ENCODE measurements around the gene TSR1.

DNA sequence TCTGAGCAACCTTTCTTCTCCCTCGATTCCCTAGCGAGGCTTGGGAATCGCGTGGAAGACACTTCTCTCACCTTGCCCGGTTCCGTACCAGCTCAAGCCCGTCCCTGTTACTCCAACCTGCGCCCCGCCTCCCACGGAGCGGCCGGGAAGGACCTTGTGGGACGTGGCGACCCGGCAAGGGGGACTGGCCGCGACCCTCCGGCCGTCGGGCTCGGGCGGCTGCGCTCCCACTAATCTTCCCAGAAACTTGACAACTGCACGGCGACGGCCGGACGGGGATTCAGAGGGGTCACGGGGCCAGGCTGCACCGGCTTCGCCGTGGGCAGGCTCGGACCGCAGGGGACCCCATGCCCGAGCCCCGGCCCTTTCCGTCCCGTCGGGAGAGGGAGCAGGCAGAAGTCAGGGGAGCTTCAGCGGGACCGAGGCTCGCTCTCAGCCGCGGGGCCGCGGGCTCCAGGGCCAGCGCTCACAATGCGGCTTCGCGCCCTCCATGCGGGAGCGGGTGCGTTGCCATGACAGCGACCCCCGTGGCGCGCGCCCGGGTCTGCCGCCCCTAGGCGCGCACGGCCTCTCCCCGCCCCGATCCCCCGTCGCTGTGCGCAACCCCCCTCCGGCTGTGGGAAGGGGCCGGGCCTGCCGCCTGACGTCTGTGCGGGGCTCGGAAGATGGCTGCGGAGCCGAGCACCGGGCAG, 741 bp upstream of the TSR1 start, which contains the start of gene SGSM2:
- no peak for TF ChIP-seq ZNF408 (CRISPR knock-in tag; IDR thresholded peaks at IDR 0.05; ENCODE audit: low read depth)
- TF ChIP-seq, protein P1, sequence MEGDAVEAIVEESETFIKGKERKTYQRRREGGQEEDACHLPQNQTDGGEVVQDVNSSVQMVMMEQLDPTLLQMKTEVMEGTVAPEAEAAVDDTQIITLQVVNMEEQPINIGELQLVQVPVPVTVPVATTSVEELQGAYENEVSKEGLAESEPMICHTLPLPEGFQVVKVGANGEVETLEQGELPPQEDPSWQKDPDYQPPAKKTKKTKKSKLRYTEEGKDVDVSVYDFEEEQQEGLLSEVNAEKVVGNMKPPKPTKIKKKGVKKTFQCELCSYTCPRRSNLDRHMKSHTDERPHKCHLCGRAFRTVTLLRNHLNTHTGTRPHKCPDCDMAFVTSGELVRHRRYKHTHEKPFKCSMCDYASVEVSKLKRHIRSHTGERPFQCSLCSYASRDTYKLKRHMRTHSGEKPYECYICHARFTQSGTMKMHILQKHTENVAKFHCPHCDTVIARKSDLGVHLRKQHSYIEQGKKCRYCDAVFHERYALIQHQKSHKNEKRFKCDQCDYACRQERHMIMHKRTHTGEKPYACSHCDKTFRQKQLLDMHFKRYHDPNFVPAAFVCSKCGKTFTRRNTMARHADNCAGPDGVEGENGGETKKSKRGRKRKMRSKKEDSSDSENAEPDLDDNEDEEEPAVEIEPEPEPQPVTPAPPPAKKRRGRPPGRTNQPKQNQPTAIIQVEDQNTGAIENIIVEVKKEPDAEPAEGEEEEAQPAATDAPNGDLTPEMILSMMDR (IDR thresholded peaks at IDR 0.05 in 2 of 3, conservative IDR thresholded peaks at IDR 0.05 in 1 of 3; ENCODE audit: insufficient read depth in 2 of 3, low read depth in 1 of 3, low read length in 3 of 3), result no peak
- TF ChIP-seq, protein P2, sequence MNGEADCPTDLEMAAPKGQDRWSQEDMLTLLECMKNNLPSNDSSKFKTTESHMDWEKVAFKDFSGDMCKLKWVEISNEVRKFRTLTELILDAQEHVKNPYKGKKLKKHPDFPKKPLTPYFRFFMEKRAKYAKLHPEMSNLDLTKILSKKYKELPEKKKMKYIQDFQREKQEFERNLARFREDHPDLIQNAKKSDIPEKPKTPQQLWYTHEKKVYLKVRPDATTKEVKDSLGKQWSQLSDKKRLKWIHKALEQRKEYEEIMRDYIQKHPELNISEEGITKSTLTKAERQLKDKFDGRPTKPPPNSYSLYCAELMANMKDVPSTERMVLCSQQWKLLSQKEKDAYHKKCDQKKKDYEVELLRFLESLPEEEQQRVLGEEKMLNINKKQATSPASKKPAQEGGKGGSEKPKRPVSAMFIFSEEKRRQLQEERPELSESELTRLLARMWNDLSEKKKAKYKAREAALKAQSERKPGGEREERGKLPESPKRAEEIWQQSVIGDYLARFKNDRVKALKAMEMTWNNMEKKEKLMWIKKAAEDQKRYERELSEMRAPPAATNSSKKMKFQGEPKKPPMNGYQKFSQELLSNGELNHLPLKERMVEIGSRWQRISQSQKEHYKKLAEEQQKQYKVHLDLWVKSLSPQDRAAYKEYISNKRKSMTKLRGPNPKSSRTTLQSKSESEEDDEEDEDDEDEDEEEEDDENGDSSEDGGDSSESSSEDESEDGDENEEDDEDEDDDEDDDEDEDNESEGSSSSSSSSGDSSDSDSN (IDR thresholded peaks at IDR 0.05; ENCODE audit: borderline replicate concordance in 1 of 2, low read depth in 2 of 2, low read length in 2 of 2), result no peak
